WTC11 (cell line): Measurements from ENCODE around the gene ZNG1A. TPM values are rescaled to one million over a fixed set of nuclear protein-coding genes. Genes with fewer than 3 reads are reported as not detected.

Source experiments
- ATF1 ChIP-seq: sonication (generic); formaldehyde crosslinking; IDR thresholded peaks from 2 replicates; pipeline ENCODE4 v1.8.1; 2023; ENCODE audit warnings: mild to moderate bottlenecking, moderate library complexity, missing genetic modification reagents
- ESRRA ChIP-seq: sonication (generic); formaldehyde crosslinking; IDR thresholded peaks from 2 replicates; pipeline ENCODE4 v1.8.1; 2022; ENCODE audit warnings: mild to moderate bottlenecking, missing genetic modification reagents, borderline replicate concordance
- FOXK1 ChIP-seq: sonication (generic); formaldehyde crosslinking; IDR thresholded peaks from 2 replicates; pipeline ENCODE4 v1.8.0; 2022; ENCODE audit warnings: mild to moderate bottlenecking, moderate library complexity, missing genetic modification reagents
- FOXP4 ChIP-seq: sonication (generic); formaldehyde crosslinking; IDR thresholded peaks from 2 replicates; pipeline ENCODE4 v1.8.0; 2022; ENCODE audit warnings: mild to moderate bottlenecking, missing genetic modification reagents
- HMGA2 ChIP-seq: fragments of 250-450 bp; sonication (Bioruptor Pico); IDR thresholded peaks from 2 replicates; pipeline ENCODE4 v1.4.0; 2021; ENCODE audit warnings: mild to moderate bottlenecking, moderate library complexity
- IRF1 ChIP-seq: sonication (generic); formaldehyde crosslinking; IDR thresholded peaks from 2 replicates; pipeline ENCODE4 v1.8.0; 2023; ENCODE audit warnings: missing genetic modification reagents
- IRF2 ChIP-seq: sonication (generic); formaldehyde crosslinking; IDR thresholded peaks from 2 replicates; pipeline ENCODE4 v1.8.0; 2022; ENCODE audit warnings: low read depth, missing genetic modification reagents, borderline replicate concordance
- JAZF1 ChIP-seq: fragments of 250-450 bp; sonication (Bioruptor Pico); IDR thresholded peaks from 2 replicates; pipeline ENCODE4 v1.9.0; 2021; ENCODE audit warnings: moderate library complexity, mild to moderate bottlenecking, inconsistent platforms
- JUN ChIP-seq: sonication (generic); formaldehyde crosslinking; IDR thresholded peaks from 2 replicates; pipeline ENCODE4 v1.8.0; 2023; ENCODE audit warnings: mild to moderate bottlenecking, missing genetic modification reagents
- MLX ChIP-seq: sonication (generic); formaldehyde crosslinking; IDR thresholded peaks from 2 replicates; pipeline ENCODE4 v1.8.1; 2023; ENCODE audit warnings: mild to moderate bottlenecking, missing genetic modification reagents, moderate library complexity
- MXD4 ChIP-seq: fragments of 250-450 bp; sonication (Bioruptor Pico); IDR thresholded peaks from 2 replicates; pipeline ENCODE4 v1.8.0; 2021; ENCODE audit warnings: mild to moderate bottlenecking, moderate library complexity, borderline replicate concordance
- NFATC4 ChIP-seq: fragments of 250-450 bp; sonication (Bioruptor Pico); IDR thresholded peaks from 2 replicates; pipeline ENCODE4 v1.9.0; 2021; ENCODE audit warnings: mild to moderate bottlenecking
- NFE2L1 ChIP-seq: sonication (generic); formaldehyde crosslinking; IDR thresholded peaks from 2 replicates; pipeline ENCODE4 v1.8.1; 2023; ENCODE audit warnings: missing genetic modification reagents
- OVOL2 ChIP-seq: fragments of 250-450 bp; sonication (Bioruptor Pico); IDR thresholded peaks from 2 replicates; pipeline ENCODE4 v1.9.0; 2021; ENCODE audit warnings: mild to moderate bottlenecking, borderline replicate concordance
- PRDM15 ChIP-seq: sonication (generic); formaldehyde crosslinking; IDR thresholded peaks from 2 replicates; pipeline ENCODE4 v1.8.0; 2022; ENCODE audit warnings: missing genetic modification reagents
- RORB ChIP-seq: fragments of 250-450 bp; sonication (Bioruptor Pico); IDR thresholded peaks from 2 replicates; pipeline ENCODE4 v1.9.0; 2021; ENCODE audit warnings: mild to moderate bottlenecking
- ZNF281 ChIP-seq: sonication (generic); formaldehyde crosslinking; IDR thresholded peaks from 2 replicates; pipeline ENCODE4 v1.8.0; 2023; ENCODE audit warnings: mild to moderate bottlenecking, missing genetic modification reagents
- ZNF396 ChIP-seq: fragments of 250-450 bp; sonication (Bioruptor Pico); IDR thresholded peaks from 2 replicates; pipeline ENCODE4 v1.8.0; 2021; ENCODE audit warnings: mild to moderate bottlenecking, moderate library complexity, borderline replicate concordance
- ZNF512 ChIP-seq: sonication (generic); formaldehyde crosslinking; IDR thresholded peaks from 2 replicates; pipeline ENCODE4 v1.8.1; 2022; ENCODE audit warnings: missing genetic modification reagents, borderline replicate concordance
- ZNF671 ChIP-seq: fragments of 250-450 bp; sonication (Bioruptor Pico); IDR thresholded peaks from 2 replicates; pipeline ENCODE4 v1.8.0; 2021; ENCODE audit warnings: mild to moderate bottlenecking
- total RNA-seq: library from RNA; stranded (reverse); gene quantifications from 3 replicates; pipeline ENCODE4 v1.2.3, GENCODE V29; 2021
- TF ChIP-seq, protein P1 (sequence below): sonication (generic); formaldehyde crosslinking; IDR thresholded peaks from 2 replicates; pipeline ENCODE4 v1.8.1; 2022; ENCODE audit warnings: low read depth, missing genetic modification reagents, borderline replicate concordance
- TF ChIP-seq, protein P2 (sequence below): fragments of 250-450 bp; sonication (Bioruptor Pico); IDR thresholded peaks from 2 replicates; pipeline ENCODE4 v1.9.0; 2021; ENCODE audit warnings: moderate library complexity, mild to moderate bottlenecking, inconsistent platforms, borderline replicate concordance
- TF ChIP-seq, protein P3 (sequence below): sonication (generic); formaldehyde crosslinking; conservative IDR thresholded peaks from 2 replicates; pipeline ENCODE4 v1.8.1; 2022; ENCODE audit warnings: mild to moderate bottlenecking, missing genetic modification reagents
- TF ChIP-seq, protein P4 (sequence below): fragments of 250-450 bp; sonication (Bioruptor Pico); IDR thresholded peaks from 2 replicates; pipeline ENCODE4 v1.9.0; 2021; ENCODE audit warnings: mild to moderate bottlenecking

Gene ZNG1A
- total RNA-seq, 1 experiment from 2014 or later: 44.4 TPM

GRCh38 chr9:214648-215493 is 36.0 kb upstream of the ZNG1A start, which contains the start of gene DOCK8 (continued):
- TF ChIP-seq JAZF1 (CRISPR knock-in tag) (no peak), ZNF396 (CRISPR knock-in tag) (no peak), FOXP4 (CRISPR knock-in tag) (no peak; the same call in none of the 2 replicates), IRF1 (CRISPR knock-in tag) (no peak), FOXK1 (CRISPR knock-in tag) (peak; percentile 66; the same call in 1 of the 2 replicates), HMGA2 (CRISPR knock-in tag) (no peak), ZNF281 (no peak), OVOL2 (CRISPR knock-in tag) (no peak), ZNF671 (CRISPR knock-in tag) (no peak), NFE2L1 (CRISPR knock-in tag) (no peak), NFATC4 (CRISPR knock-in tag) (no peak), PRDM15 (CRISPR knock-in tag) (no peak), ESRRA (peak; percentile 34; the same call in 1 of the 2 replicates), JUN (CRISPR knock-in tag) (no peak), ZNF512 (no peak), MLX (CRISPR knock-in tag) (no peak), IRF2 (no peak), MXD4 (CRISPR knock-in tag) (no peak), RORB (CRISPR knock-in tag) (no peak), ATF1 (CRISPR knock-in tag) (no peak; the same call in 1 of the 2 replicates)
- TF ChIP-seq, protein P1, sequence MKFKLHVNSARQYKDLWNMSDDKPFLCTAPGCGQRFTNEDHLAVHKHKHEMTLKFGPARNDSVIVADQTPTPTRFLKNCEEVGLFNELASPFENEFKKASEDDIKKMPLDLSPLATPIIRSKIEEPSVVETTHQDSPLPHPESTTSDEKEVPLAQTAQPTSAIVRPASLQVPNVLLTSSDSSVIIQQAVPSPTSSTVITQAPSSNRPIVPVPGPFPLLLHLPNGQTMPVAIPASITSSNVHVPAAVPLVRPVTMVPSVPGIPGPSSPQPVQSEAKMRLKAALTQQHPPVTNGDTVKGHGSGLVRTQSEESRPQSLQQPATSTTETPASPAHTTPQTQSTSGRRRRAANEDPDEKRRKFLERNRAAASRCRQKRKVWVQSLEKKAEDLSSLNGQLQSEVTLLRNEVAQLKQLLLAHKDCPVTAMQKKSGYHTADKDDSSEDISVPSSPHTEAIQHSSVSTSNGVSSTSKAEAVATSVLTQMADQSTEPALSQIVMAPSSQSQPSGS (CRISPR knock-in tag): no peak
- TF ChIP-seq, protein P2, sequence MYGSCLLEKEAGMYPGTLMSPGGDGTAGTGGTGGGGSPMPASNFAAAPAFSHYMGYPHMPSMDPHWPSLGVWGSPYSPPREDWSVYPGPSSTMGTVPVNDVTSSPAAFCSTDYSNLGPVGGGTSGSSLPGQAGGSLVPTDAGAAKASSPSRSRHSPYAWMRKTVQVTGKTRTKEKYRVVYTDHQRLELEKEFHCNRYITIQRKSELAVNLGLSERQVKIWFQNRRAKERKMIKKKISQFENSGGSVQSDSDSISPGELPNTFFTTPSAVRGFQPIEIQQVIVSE (CRISPR knock-in tag): no peak
- TF ChIP-seq, protein P3, sequence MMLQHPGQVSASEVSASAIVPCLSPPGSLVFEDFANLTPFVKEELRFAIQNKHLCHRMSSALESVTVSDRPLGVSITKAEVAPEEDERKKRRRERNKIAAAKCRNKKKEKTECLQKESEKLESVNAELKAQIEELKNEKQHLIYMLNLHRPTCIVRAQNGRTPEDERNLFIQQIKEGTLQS (CRISPR knock-in tag): no peak
- TF ChIP-seq, protein P4, sequence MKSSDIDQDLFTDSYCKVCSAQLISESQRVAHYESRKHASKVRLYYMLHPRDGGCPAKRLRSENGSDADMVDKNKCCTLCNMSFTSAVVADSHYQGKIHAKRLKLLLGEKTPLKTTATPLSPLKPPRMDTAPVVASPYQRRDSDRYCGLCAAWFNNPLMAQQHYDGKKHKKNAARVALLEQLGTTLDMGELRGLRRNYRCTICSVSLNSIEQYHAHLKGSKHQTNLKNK (CRISPR knock-in tag): no peak
